Esophagus (tissue), 2 donors: ENCODE measurements around the gene NPTX1. TPM values are rescaled to one million over a fixed set of nuclear protein-coding genes. Genes with fewer than 3 reads are reported as not detected.

Source experiments
- polyA plus RNA-seq, 2 donors: library from polyadenylated mRNA; stranded (reverse); fragments of 200-250 nt; gene quantifications; one replicate each; pipeline ENCODE4 v1.2.3, GENCODE V29; 2013
- donor health status: healthy with polysubstance abuse.
- donor health status: Bipolar disorder and iron deficiency.

Gene NPTX1
- polyA plus RNA-seq, 2 donors = 0.02 to 0.11 TPM

Other genes with a start within 250 kb of the NPTX1 start
- gene RNF213, start 215.8 kb downstream of the NPTX1 start, polyA plus RNA-seq = 10 to 100 TPM; 17.9 to 54.7 TPM
- gene ENDOV, start 61.4 kb downstream of the NPTX1 start, polyA plus RNA-seq = 10 to 100 TPM; 10.8 to 11.9 TPM
- 10 to 100 TPM in 1 of 2 donors, 1 to 10 TPM in 1; 7.1 to 10.5 TPM for gene RPTOR, start 68.2 kb upstream of the NPTX1 start, polyA plus RNA-seq